ENCODE results near the gene PPEF2. TPM values are rescaled to one million over a fixed set of nuclear protein-coding genes. Genes with fewer than 3 reads are reported as not detected.

PPEF2 gene
- total RNA-seq, 3 donors from 2014 or later (not counting 1 experiment from before 2014, with no cell fraction given), result 0.21 to 0.33 (median 0.32) TPM

- H3K27me3 Mint-ChIP-seq (ENCODE audit: low read depth in 2 of 2), result peaks cover 0 to 3% of the 10 kb centered on the region in 2 donors
- intact Hi-C loops (cut with micrococcal nuclease), result no loop called here
- H3K4me1 Mint-ChIP-seq, result no peaks in the 10 kb centered on the region
- no peak for TF ChIP-seq CTCF (IDR thresholded peaks at IDR 0.05)
- no peak overlapping the region for H3K4me3 ChIP-seq (ENCODE audit: low read length)
- no peak overlapping the region for H3K27ac ChIP-seq (ENCODE audit: low read length)
- H3K9me3 ChIP-seq (ENCODE audit: control insufficient read depth, insufficient read depth, low read length), result no peaks in the 10 kb centered on the region
- no peaks in the 10 kb centered on the region for H3K27me3 ChIP-seq (ENCODE audit: control insufficient read depth, insufficient read depth, low read length)
- H3K9me3 Mint-ChIP-seq, result no peaks in the 10 kb centered on the region
- no peak overlapping the region for H3K27ac Mint-ChIP-seq
- 88% methylated on average over 1 of the region's 3 CpGs for WGBS (ENCODE audit: insufficient coverage)
- no peaks in the 10 kb centered on the region for H3K36me3 Mint-ChIP-seq
- no peak overlapping the region for H3K4me3 Mint-ChIP-seq
- no peaks in the 10 kb centered on the region for H3K4me1 ChIP-seq (ENCODE audit: control insufficient read depth, insufficient read depth, low read length)
- H3K36me3 ChIP-seq (ENCODE audit: control insufficient read depth, insufficient read depth, low read length), result no peaks in the 10 kb centered on the region
- ATAC-seq (no peak), DNase-seq (no peak)
Measured at GRCh38 chr4:75881476-75881875, 20.8 kb downstream of the PPEF2 start.

GRCh38 chr4:75880278-75880677 is 22.0 kb downstream of the PPEF2 start:
- no peak overlapping the region for H3K4me3 ChIP-seq (ENCODE audit: low read length)
- no CpG with 5 or more reads among the region's 1 CpG for WGBS (ENCODE audit: insufficient coverage)
- no peaks in the 10 kb centered on the region for H3K9me3 ChIP-seq (ENCODE audit: control insufficient read depth, insufficient read depth, low read length)
- intact Hi-C loops (cut with micrococcal nuclease), result no loop called here
- DNase-seq (no peak), ATAC-seq (no peak)
- Mint-ChIP-seq H3K4me1 (no peaks in the 10 kb centered on the region), H3K9me3 (no peaks in the 10 kb centered on the region), H3K27me3 (ENCODE audit: low read depth in 2 of 2) (peaks cover 0 to 3% of the 10 kb centered on the region in 2 donors), H3K36me3 (no peaks in the 10 kb centered on the region), H3K4me3 (no peak overlapping the region), H3K27ac (no peak overlapping the region)
- no peaks in the 10 kb centered on the region for H3K36me3 ChIP-seq (ENCODE audit: control insufficient read depth, insufficient read depth, low read length)
- no peaks in the 10 kb centered on the region for H3K27me3 ChIP-seq (ENCODE audit: control insufficient read depth, insufficient read depth, low read length)
- no peak for TF ChIP-seq CTCF (IDR thresholded peaks at IDR 0.05)
- no peak overlapping the region for H3K27ac ChIP-seq (ENCODE audit: low read length)
- no peaks in the 10 kb centered on the region for H3K4me1 ChIP-seq (ENCODE audit: control insufficient read depth, insufficient read depth, low read length)

GRCh38 chr4:75878246-75878756 is 24.0 kb downstream of the PPEF2 start:
- H3K4me1 ChIP-seq (ENCODE audit: control insufficient read depth, insufficient read depth, low read length), result no peaks in the 10 kb centered on the region
- H3K4me3 ChIP-seq (ENCODE audit: low read length), result no peak overlapping the region
- DNase-seq (no peak), ATAC-seq (no peak)
- no peaks in the 10 kb centered on the region for H3K9me3 ChIP-seq (ENCODE audit: control insufficient read depth, insufficient read depth, low read length)
- Mint-ChIP-seq H3K4me1 (no peaks in the 10 kb centered on the region), H3K27me3 (ENCODE audit: low read depth in 2 of 2) (peaks cover 0 to 3% of the 10 kb centered on the region in 2 donors), H3K27ac (no peak overlapping the region), H3K9me3 (no peaks in the 10 kb centered on the region), H3K36me3 (no peaks in the 10 kb centered on the region), H3K4me3 (no peak overlapping the region)
- intact Hi-C loops (cut with micrococcal nuclease), result no loop called here
- no peaks in the 10 kb centered on the region for H3K36me3 ChIP-seq (ENCODE audit: control insufficient read depth, insufficient read depth, low read length)
- no peak overlapping the region for H3K27ac ChIP-seq (ENCODE audit: low read length)
- WGBS (ENCODE audit: insufficient coverage), result 70% methylated on average over 6 of the region's 6 CpGs
- no peak for TF ChIP-seq CTCF (IDR thresholded peaks at IDR 0.05)
- no peaks in the 10 kb centered on the region for H3K27me3 ChIP-seq (ENCODE audit: control insufficient read depth, insufficient read depth, low read length)

GRCh38 chr4:75876218-75876617 is 26.0 kb downstream of the PPEF2 start:
- TF ChIP-seq CTCF (IDR thresholded peaks at IDR 0.05), result no peak
- Mint-ChIP-seq H3K27me3 (ENCODE audit: low read depth in 2 of 2) (no peaks in the 10 kb centered on the region), H3K4me1 (no peaks in the 10 kb centered on the region), H3K9me3 (no peaks in the 10 kb centered on the region), H3K4me3 (no peak overlapping the region), H3K36me3 (no peaks in the 10 kb centered on the region), H3K27ac (no peak overlapping the region)
- no peaks in the 10 kb centered on the region for H3K4me1 ChIP-seq (ENCODE audit: control insufficient read depth, insufficient read depth, low read length)
- no peaks in the 10 kb centered on the region for H3K9me3 ChIP-seq (ENCODE audit: control insufficient read depth, insufficient read depth, low read length)
- H3K36me3 ChIP-seq (ENCODE audit: control insufficient read depth, insufficient read depth, low read length), result no peaks in the 10 kb centered on the region
- intact Hi-C loops (cut with micrococcal nuclease), result no loop called here
- no peak overlapping the region for H3K27ac ChIP-seq (ENCODE audit: low read length)
- no peak overlapping the region for H3K4me3 ChIP-seq (ENCODE audit: low read length)
- DNase-seq, result no peak
- H3K27me3 ChIP-seq (ENCODE audit: control insufficient read depth, insufficient read depth, low read length), result no peaks in the 10 kb centered on the region
- ATAC-seq, result no peak
- WGBS (ENCODE audit: insufficient coverage), result 91% methylated on average over 18 of the region's 18 CpGs

Data from natural killer cell (primary cell).